KBM-7 (cell line): ENCODE data around the gene GATB.
"Not testable (repeated sequence)": the region's sequence is repeated elsewhere in the genome, so short reads cannot be mapped to it uniquely, and the experiment has no call there.

Experiments
- DNase-seq: peaks from one replicate; pipeline ENCODE4 v3.0.0-alpha.2; 2015
- in situ Hi-C: fragments of 300-500 bp; cut with MboI; formaldehyde crosslinking; loops from 2 replicates; pipeline ENCODE4 v1.14.3; 2020; ENCODE audit warnings: low sequenced_read_pairs, low pct_unique_long_range_greater_than_20kb, mixed read lengths

The GATB gene

DNA sequence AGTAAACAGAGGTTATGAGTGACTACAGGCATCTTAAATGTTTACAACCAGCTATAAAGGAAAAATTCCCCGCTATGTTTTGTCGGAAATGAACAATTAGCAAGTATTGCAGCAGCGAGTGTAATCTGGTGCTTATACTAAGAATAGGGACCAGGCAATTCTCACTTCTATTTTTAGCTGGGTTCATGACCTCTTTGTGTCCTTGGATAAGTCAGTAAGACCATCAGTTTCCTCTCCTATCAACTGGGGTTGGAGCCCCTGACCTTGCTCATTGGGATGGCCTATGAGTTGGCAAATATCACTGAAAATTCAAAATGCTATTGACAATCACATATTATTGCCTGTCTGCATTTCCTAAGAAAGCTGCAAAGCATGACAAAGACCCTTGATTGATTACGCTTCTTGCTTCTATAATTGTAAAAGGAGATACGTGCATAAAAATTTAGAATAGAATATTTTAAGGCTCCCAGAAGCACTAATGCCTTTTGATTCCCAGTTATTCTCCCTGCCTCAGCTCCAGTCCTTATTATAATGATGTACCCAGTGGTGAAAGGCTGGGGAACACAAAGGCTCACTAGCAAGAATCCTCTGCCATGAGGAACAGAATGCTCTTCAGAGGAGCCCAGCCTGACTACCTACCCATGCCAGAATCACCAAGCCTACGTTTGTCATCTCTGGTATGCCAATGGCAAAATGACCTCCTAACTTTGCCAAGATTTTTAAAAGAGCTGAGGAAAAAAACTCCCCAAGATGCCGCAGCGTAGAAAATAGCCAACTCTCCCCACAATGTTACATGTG, 21.9 kb downstream of the GATB start:
- no peak for DNase-seq
- in situ Hi-C loops, result no loop called here

- DNase-seq, in situ Hi-C loops: not testable (repeated sequence)
Observed at GRCh38 chr4:151736852-151737251, 24.0 kb downstream of the GATB start.

DNA sequence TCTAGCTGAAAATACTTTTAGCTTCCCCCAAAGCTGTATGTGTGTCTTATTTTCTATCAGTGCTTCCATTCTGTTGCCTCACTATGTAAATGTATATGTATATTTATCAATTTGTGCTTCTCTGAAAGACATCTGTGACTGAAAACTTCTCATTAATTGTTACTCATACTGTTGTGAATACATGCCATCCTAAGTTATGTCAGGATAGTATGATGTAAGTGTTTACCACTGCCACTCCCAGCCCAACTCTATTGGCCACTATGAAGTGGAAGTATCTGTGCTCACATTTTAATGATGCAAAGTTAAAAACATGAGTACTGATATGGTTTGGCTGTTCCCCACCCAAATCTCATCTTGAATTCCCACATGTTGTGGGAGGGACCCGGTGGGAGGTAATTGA, 24.4 kb downstream of the GATB start:
- in situ Hi-C loops, result no loop called here
- DNase-seq, result no peak

DNA sequence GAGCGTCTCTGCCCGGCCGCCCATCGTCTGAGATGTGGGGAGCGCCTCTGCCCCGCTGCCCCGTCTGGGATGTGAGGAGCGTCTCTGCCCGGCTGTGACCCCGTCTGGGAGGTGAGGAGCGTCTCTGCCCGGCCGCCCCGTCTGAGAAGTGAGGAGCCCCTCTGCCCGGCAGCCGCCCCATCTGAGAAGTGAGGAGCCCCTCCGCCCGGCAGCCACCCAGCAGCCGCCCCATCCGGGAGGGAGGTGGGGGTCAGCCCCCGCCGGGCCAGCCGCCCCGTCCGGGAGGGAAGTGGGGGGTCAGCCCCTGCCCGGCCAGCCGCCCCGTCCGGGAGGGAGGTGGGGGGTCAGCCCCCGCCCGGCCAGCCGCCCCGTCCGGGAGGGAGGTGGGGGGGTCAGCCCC, 29.1 kb downstream of the GATB start:
- in situ Hi-C loops, DNase-seq: not testable (repeated sequence)

DNA sequence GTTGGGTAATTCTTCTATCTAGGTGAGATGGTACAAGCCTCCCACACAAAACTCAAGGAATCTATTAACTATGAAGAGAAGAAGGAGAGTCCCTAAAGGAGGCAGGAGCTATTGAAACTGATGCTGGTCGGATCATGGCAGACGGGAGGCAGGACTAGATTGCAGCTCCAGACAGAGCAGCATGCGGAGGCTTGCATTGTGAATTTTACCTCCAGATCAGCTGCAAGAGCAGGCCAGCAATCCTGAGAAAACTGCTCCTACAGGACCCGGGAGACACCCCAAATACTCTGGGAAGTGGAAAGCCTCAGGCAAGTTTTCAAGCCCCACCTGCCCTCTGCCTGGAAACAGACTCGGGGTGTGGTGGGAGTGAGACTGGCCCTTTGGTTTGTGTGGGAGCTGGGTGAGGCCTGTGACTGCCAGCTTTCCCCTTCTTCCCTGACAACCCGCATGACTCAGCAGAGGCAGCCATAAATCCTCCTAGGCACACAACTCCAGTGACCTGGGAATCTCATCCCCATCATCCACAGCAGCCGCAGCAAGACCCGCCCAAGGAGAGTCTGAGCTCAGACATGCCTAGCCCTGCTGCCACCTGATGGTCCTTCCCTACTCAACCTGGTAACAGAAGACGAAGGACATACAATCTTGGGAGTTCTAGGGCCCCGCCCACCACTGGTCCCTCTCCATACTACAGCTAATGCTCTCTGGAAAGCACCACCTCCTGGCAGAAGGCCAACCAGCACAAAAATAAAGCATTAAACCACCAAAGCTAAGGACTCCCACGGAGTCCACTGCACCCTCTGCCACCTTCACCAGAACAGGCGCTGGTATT, 30.9 kb downstream of the GATB start:
- in situ Hi-C loops, result no loop called here
- DNase-seq, result no peak

DNA sequence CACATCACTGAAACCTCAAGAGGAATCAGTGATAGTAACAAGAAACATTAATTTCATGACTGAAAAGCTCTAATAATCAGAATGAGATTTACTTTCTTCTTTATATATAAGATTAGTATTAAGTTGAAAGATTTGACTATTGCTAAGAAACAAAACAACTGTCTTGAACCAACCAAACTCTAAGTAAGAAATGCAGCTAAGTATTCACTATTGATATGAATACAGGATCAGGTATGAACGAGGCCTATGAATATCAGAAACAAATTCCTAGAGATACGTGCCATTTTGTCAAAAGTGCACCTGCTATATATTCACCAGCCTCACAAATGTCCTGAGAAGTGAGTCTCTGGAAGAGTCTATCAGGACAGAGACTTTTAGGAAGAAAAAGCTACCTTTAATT, 32.1 kb downstream of the GATB start:
- in situ Hi-C loops, result no loop called here
- DNase-seq, result no peak

DNA sequence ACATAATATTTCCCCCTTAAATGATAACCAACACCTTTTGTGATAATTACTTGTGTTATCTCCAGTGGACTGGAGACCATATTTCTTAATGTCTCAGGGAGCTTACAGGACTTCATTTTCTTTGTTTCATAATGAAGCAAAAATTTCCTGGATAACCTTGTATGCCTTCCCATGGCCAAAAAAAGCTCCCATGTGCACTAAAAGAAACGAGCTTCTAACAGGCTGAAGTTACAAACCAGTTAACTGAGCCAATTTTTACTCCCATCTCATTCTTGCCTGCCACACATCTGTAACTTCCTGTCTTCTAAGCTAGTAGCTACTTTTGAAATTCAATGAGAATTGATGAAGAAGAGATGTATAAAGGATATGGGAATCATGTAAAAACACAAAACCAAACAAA, 32.8 kb downstream of the GATB start:
- no peak for DNase-seq
- in situ Hi-C loops, result no loop called here

DNA sequence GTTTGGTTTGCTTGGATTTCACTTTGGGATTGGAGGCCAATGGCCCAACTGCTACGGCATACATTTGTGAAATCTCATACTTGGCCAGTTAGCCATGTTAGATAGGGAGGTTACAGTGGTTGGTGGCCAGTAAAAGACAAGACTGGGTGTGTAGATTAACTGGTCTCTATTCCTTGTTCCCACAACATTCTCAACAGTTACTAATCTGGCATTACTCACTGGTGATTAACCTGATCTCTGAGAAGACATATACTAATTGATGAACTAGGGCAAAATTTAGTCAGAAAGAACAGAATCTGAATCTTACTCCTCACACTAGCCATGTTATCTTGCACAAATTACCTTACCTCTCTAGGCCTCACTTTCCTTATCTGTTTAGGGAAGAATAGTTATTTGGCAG, 33.4 kb downstream of the GATB start:
- no peak for DNase-seq

GRCh38 chr4:151725087-151725486, 35.7 kb downstream of the GATB start:
- in situ Hi-C loops, result no loop called here
- DNase-seq, result no peak

More for the DNA sequence above, 33.4 kb downstream of the GATB start:
- in situ Hi-C loops, result no loop called here

DNA sequence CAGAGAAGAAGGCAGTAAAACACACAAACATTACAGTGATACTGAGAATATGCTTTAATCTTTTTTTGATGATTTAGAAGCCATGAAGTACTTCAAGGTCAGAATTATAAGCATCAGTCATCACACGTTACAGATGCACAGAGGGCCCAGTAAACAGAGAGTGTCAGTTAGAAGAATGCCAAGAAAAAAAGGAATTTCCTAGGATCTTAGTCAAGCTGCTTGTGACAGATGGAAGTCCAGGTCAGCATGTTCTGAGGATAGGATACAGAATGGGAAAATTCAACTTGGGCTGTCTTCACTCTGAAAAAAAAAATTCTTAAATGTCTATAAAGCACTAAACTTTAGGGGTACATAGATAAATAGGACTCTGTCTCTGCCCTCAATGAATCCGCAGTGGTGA, 38.9 kb downstream of the GATB start:
- DNase-seq, result no peak
- in situ Hi-C loops, result no loop called here

DNA sequence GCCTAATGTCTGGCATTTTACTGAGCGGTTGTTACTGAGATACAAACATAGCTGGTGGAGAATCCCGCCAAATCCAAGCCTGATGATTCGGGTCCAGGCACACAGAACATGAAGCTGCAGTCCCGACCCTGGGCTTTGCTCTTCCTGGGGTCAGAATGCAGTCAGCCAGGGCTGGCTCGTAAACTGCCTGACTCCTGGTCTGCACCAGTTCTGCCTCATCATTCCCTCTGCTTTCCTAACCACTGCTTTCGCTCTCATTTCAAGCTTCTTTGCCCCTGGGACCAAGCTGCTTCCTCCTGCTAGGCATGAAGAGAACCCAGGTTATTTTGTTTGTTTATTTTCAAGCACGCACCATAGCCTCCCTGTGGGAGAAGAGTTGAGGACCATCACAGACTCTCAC, 39.3 kb downstream of the GATB start:
- in situ Hi-C loops, result no loop called here
- no peak for DNase-seq

DNA sequence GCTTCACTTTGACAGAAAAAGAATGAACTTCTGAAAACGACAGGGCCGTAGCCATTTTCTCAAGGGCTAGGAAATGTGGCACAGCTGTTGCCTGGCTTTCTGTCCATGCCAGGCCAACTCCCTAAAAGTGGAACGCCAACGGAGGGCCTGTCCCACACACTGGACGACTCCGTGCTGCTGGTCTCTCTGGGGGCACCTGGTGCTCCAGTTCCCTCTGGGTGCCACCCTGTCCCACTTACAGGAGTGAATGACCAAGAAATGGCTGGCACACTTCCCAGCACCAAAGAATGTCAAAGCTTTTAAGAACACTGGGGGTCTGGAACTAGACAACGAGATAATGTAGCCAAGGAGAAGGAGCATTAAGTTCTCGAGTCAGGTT, 40.9 kb downstream of the GATB start:
- in situ Hi-C loops, result no loop called here
- no peak for DNase-seq

GRCh38 chr4:151718984-151719955, 41.5 kb downstream of the GATB start:
- DNase-seq, result no peak
- in situ Hi-C loops, result no loop called here

DNA sequence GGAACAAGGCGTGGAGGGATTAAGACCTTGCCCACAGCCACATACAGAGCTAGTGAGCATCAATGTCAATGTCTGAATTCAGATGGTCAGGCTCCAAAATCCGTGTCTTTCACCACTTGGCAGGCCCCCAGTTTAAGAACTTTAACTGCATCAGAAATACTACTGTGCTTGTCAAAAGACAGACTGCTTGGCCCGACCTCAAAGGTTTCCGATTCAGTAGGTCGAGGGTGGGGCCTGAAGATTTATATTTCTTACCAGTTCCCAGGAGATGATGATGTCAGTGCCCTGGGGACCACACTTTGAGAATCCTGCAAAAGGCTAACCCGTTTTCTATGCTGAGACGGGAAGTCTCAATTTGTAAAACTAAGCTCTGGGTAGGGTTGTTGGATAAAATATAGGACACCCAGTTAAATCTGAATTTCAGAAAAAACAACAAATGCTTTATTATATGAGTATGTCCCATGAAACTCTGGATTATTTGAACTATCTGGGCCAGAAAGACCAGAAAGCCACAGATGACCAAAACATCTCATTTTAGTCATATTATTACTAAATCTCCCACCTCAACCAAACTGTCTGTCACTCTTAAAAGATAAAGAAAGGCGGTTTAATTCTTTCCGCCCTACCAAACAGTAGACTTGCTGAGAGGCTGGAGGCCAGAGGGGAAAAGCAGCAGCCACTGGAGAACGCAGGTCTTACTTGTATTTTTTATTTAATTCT, 42.7 kb downstream of the GATB start:
- in situ Hi-C loops, result no loop called here
- DNase-seq, result no peak

DNA sequence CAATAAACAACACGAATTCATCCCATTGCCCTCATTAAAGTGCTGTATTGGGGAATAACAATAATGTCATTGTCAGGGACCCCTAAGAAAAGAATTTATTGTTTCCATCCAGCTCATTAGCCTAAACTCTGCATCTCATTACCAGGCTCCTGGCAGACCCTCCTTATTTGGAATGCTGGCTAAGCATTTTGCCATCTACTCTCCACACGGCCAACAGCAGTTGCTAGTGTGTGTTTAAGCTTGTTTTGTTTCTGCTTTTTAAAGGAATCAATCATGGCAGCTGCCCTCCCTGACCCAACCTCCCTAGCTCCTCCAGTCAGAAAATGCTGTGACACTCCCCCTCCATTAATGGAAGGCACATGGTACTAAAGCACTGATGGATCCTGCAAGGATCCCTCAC, 43.5 kb downstream of the GATB start:
- DNase-seq, result no peak
- in situ Hi-C loops, result no loop called here

GRCh38 chr4:151716324-151716723, 44.5 kb downstream of the GATB start:
- in situ Hi-C loops, result no loop called here
- no peak for DNase-seq

DNA sequence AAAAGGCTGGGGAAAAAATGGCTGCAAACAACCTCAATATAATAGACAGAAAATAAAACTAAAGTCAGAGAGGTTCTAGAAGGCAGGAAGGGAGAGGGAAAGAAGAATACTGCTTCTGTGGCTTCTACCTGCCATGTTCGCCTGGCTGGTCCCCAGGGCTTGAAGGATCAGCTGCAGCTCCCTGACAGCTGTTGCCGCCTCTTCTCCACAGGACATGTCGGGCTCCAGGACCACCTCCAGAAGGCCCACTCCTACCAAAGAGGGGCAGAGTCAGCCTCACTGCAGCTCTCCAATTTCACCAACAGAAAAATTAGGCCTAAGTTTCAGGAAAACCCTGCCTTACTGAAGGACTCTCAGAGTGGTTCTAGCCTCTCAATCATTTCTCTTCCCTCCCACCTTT, 44.9 kb downstream of the GATB start:
- DNase-seq, result no peak
- in situ Hi-C loops, result no loop called here

GRCh38 chr4:151712777-151713176, 48.0 kb downstream of the GATB start:
- DNase-seq, result no peak
- in situ Hi-C loops, result no loop called here

GRCh38 chr4:151711646-151712045, 49.2 kb downstream of the GATB start:
- DNase-seq, result no peak
- in situ Hi-C loops, result no loop called here
